Activated CD4-positive, alpha-beta T cell treated with anti-CD3 and anti-CD28 coated beads, Interleukin-10, Interleukin-2, amounts not matched to agents 100 ng/mL and 50 ng/mL, durations not matched to agents 16 hours and 8 hours (primary cell): ENCODE data around the gene JMJD6.
A peak's percentile ranks its signal among the peaks of the same experiment; 100 is the strongest.

Source experiments
- DNase-seq: peaks from one replicate; pipeline ENCODE4 v3.0.0-alpha.2; 2020

Gene JMJD6

DNA sequence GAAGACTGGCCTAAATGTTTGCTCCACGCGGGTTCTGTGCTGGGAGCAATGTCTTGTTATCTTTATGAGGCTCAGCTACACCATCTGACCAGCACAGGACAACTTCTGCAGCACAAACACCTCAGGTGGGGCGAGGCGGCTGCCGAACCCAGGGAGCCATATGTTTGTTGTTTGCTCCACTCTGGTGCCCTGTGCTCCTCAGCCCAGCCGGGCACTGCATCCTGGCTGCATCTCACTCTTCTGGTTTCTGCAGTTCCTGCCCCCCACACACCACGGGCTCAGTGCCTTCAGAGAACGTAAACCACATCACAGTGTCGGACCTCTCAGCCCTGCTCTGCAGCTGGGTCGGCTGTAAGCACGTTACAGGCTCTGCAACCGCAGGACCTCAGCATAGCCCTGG, 48.1 kb downstream of the JMJD6 start:
- DNase-seq = peak; percentile 29

DNA sequence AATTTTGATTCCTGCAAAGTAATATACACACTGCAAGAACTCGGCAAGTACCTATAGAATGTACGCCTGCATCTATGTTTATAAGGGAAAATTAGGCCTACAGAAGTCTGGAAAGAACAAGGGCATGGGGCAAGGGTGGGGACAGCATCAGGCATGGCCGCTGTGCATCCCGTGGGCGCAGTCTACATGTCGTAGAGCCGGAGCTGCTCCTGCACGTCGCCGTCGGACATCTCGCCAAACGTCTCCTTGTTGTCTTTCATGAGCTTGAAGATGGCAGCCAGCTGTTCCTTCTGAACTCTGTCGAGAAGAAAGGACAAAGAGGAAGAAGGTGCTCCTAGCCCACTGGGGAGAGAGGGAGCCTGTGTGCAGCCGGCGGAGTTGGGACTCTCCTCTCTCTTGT, 49.0 kb downstream of the JMJD6 start:
- DNase-seq = no peak

DNA sequence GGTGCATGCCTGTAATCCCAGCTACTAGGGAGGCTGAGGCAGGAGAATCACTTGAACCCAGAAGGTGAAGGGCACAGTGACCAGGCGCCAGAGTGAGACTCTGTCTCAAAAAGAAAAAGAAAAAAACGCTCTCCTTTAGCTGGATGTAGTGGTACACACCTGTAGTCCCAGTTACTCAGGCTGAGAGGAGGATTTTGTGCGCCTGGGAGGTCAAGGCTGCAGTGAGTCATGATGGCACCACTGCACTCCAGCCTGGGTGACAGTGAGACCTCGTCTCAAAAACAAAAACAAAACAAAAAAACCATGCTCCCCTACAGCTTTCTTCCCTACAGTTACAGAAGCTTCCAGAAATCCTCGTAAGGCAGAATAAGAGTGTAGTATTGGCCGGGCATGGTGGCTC, 49.8 kb downstream of the JMJD6 start:
- DNase-seq = no peak

DNA sequence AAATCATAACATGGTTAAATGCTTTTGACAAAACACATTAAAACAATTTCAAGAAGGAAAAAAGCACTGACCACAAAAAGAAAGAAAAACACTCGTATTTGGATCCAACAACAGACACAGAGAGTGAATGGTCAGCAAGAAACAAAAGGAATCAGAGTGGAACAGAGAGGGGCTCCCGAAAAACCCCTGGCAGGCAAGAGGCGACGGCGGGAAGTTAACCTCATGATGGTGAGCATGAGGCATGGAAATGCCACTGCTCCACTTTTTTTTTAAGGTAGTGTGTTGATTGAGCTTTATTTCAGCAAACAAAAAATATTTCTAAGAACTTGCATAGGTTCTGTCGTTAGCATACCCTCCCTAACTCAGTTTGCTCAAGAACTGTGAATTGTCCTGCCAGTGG, 50.8 kb downstream of the JMJD6 start:
- no peak for DNase-seq

DNA sequence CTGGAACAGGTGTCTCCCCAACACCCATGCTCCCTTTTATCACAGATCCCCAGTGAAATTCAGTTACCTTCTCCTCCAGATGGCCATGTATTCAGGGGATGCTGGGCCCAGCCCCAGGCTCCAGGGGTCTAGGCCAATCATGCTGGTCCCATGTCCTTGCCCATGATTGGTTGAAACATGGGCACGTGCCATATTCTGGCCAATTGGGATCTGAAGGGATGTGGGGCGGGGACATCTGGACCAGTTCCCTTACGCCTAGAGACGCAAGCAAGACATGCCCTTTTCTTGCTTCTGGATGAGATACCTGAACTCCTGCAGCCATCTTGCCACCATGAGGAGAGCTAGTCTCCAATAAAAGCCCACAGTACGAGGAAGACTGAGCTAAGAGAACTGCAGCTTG, 51.8 kb downstream of the JMJD6 start:
- DNase-seq = no peak

DNA sequence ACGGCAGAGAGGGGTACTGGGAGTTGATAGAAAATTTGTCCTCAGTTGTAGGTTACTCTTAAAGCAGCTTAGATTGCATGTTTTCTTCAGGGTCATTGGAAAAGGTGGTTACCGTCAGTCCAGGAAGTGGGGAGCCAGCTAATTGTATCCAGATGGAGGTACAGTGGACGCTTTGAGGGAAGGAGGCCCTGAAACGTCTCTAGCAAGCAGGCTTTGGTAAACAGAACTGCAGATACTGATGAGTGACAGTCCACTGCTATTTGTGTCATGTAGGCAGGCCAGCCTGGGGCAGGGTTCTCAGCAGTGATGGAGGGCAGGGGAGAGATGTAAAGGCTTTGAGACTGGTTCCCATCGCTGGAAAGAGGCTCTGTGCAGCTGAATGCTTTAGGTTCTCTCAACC, 52.7 kb downstream of the JMJD6 start:
- DNase-seq = no peak

DNA sequence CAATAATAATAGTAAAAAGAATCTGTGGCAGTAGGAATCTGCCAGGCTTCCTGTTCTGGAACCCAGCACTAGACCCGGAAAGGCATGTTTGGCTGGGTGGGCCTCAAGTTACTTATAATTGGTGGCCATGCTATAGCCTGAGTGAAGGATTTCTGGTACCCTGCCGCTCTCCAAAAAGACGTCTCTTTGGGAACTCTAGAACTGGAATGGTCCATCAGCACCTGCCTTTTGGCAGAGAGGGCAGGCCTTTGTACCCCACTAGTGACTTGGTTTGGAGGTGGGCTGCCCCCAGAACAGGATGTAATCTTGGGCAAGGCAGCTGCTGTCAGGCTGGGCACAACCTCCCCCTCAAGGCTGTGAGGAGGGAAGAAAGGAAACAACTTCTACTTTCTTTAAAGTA, 53.5 kb downstream of the JMJD6 start:
- DNase-seq = no peak

DNA sequence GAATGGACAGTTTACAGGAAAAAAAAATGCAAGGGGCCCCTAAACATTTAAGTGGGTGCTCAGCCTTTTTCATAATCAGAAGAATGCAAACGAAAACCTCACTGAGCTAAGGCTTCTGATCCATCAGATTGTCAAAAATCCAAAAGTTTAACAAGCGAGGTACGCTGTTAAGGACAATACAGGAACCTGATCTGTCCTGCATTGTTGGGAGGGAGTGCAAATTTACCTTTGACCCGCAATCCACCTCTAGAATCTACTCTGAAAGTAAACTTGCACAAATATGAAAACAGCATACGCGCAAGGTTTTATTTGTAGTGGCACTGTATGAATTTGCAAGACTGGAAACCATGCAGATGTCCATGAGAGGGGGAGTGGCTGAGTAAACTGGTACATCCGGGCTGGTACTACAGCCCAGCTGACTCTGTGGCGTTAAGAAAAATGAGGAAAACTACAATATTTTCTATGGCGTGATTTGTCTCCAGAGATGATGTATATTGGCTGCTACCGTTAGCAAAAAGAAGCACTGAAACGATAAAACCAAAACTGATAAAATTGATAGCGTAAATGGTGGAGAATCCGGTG, 54.0 kb downstream of the JMJD6 start:
- DNase-seq = no peak

DNA sequence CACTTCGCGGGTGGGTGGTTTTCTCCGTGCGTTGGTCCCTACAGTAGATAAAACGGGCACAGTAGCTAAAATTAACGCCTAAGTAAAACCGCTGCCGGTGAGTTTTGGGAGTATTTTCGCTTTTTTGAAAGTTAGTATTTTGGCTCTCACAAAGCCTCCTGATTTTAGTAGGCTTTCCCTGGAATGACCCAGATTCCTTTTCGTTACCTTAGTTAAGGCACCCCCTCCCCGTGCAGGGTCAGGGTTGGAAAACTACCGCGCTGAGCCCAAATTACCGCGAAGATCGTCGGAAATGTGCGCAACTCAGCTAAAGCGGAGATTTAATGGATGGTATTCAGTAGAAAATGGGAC, 54.5 kb downstream of the JMJD6 start:
- DNase-seq = no peak

DNA sequence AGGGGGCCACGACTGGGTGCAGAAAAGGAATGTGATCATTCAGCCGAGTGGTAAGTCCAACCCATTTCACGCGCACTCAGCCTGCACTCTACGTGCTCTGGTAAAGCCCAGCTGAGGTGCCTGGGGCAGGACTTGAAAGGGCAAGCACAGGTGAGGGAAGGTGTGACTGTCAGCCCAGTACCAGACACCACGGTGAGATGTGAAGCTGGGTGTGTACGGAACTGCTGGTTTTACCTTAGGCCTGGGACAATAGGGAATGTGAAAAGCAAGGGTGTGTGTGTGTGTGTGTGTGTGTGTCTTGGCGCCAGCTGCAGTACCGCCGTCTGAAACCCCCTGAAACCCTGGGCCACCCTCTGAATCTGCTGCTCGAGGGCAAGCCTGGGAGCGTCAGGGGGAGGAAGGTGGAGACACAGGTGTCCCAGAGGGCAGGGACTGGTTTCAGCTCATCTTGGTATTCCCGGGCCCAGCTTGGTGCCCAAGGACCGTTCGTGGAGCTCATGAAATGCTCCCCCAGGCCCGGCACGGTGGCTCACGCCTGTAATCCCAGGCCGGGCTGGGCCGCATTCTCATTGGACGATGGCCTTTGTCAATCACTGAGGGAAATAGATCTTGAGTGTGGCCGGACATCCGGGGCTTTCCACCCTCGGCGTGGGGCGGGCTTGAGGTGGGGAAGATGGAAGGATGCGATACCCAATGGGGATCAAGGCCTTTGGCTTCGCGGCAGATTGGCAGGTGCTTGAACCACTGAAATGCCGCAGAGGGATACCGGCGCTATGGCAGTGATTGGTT, 55.1 kb downstream of the JMJD6 start:
- peak; percentile 100 for DNase-seq

DNA sequence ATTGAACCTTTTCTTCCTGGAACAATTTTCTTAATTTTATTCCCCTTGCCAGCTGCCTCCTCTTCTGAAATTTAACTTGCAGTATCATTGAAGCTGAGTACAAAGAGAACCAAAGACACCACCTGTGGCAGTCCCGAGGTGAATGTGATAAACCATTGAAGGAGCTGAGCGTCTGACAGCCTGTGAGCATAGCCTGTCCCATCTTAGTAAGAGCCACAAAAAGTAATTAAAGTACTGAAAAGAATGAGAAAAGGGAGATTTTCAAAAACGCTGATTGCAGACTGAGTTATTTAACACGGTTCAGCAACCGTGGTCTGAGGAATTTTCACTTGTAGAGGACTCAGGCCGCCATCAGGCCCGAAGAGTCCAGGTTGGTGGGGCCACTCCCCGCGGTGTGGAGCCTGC, 55.7 kb downstream of the JMJD6 start:
- DNase-seq = no peak

DNA sequence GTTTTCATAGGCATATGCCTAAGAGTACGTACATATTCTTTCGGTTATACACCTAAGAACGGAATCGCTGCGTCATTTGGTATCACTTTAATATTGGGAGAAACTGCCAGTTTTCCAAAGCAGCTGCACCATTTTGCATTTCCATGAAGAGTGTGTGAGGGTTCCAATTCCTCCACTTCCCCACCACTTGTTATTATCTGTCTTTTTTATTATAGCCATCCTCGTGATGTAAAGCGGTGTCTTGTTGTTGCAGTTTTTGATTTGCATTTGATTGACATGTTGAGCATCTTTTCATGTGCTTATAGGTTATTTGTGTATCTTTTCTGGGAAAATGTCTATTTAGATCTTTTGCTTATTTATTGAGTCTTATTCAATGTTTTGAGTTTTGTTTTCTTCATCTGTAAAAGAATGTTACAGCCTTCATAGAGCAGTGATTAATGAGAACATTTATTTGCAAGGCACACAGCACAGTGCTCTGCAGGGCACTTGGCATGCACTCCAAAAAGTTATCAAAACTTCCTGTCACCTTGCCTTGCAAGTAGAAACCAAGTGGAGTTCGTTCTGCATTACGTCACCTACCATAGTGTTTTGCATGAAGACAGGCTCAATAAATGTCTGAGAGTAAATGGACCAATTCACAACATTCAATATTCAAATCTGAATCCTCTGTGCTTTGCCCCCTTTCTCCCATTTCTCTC, 56.2 kb downstream of the JMJD6 start:
- no peak for DNase-seq
